ENCODE measurements around the gene NTSR1. TPM values are rescaled to one million over a fixed set of nuclear protein-coding genes. Genes with fewer than 3 reads are reported as not detected.

The NTSR1 gene
- total and polyA plus RNA-seq, 2 of the 13 experiments (the other 11 are each of a cell fraction or from before 2014, with no cell fraction given) = 0.09 to 0.12 TPM

- Histone ChIP-seq H3K4me2 (ENCODE audit: low read depth, low read length) (no peak overlapping the region), H3K4me1 (ENCODE audit: insufficient read depth, low read length) (no peaks in the 10 kb centered on the region), H3K27me3 (ENCODE audit: control insufficient read depth in 1 of 2, insufficient read depth in 2 of 2, low read length in 2 of 2) (peaks cover 55 to 95% of the 10 kb centered on the region in 2 experiments), H3K27ac (ENCODE audit: extremely low read length, insufficient read depth, low read length) (no peak overlapping the region), H3K36me3 (replicated peaks in 1 of 2; ENCODE audit: control insufficient read depth in 1 of 2, insufficient read depth in 2 of 2, low read length in 2 of 2) (no peaks in the 10 kb centered on the region), H3K9me3 (ENCODE audit: low read length) (no peaks in the 10 kb centered on the region), H3K9ac (ENCODE audit: insufficient read depth, low read depth, low read length) (no peak overlapping the region), H3K4me3 (replicated peaks in 1 of 3; ENCODE audit: insufficient read depth in 1 of 3, low read depth in 2 of 3, low read length in 3 of 3) (no peak overlapping the region), H2AFZ (ENCODE audit: low read length) (no peak overlapping the region), H4K20me1 (ENCODE audit: insufficient read depth, low read length) (0 out of 2 replicates have a peak, but pooled peaks cover 2% of the 10 kb centered on the region), H3K79me2 (ENCODE audit: insufficient read depth, low read length) (no peaks in the 10 kb centered on the region)
- CTCF ChIA-PET (ENCODE audit: low intra/inter-chr PET ratio, low total read pairs) = no interaction called here
- POLR2A ChIA-PET = no interaction called here
- DNase-seq (ENCODE audit: low spot score) (no peak), ATAC-seq (no peak), FAIRE-seq (no peak)
- intact Hi-C loops (cut with micrococcal nuclease; ENCODE audit: unreplicated experiment) = no loop called here
- TF ChIP-seq MATR3 (CRISPR knock-in tag; IDR thresholded peaks at IDR 0.05) (no peak), SOX13 (IDR thresholded peaks at IDR 0.05) (no peak), SOX13 (CRISPR knock-in tag; conservative IDR thresholded peaks at IDR 0.05 in 1 of 2, IDR thresholded peaks at IDR 0.05 in 1 of 2) (no peak), LCORL (IDR thresholded peaks at IDR 0.05) (no peak), LCORL (CRISPR knock-in tag; IDR thresholded peaks at IDR 0.05) (no peak), ZNF556 (CRISPR knock-in tag; IDR thresholded peaks at IDR 0.05; ENCODE audit: borderline replicate concordance) (no peak), HDAC2 (CRISPR knock-in tag; IDR thresholded peaks at IDR 0.05) (no peak)
- in situ Hi-C loops (cut with HindIII; ENCODE audit: extremely low pct_ligation_motif_present, low pct_unique_long_range_greater_than_20kb) = no loop called here
- WGBS (ENCODE audit: low lambda C conversion rate) = 30% methylated on average over 13 of the region's 13 CpGs
- no TSS peak for BruUV-seq (replicated peaks)
These were observed 21.8 kb downstream of the NTSR1 start for GRCh38 chr20:62730481-62730880.

GRCh38 chr20:62732031-62732760, 23.6 kb downstream of the NTSR1 start:
- Histone ChIP-seq H4K20me1 (ENCODE audit: insufficient read depth, low read length) (0 out of 2 replicates have a peak, but pooled peaks cover 2% of the 10 kb centered on the region), H2AFZ (ENCODE audit: low read length) (no peak overlapping the region), H3K4me2 (ENCODE audit: low read depth, low read length) (no peak overlapping the region), H3K27ac (ENCODE audit: extremely low read length, insufficient read depth, low read length) (no peak overlapping the region), H3K27me3 (ENCODE audit: control insufficient read depth in 1 of 2, insufficient read depth in 2 of 2, low read length in 2 of 2) (peaks cover 51 to 95% of the 10 kb centered on the region in 2 experiments), H3K79me2 (ENCODE audit: insufficient read depth, low read length) (no peaks in the 10 kb centered on the region), H3K9me3 (ENCODE audit: low read length) (no peaks in the 10 kb centered on the region), H3K36me3 (replicated peaks in 1 of 2; ENCODE audit: control insufficient read depth in 1 of 2, insufficient read depth in 2 of 2, low read length in 2 of 2) (no peaks in the 10 kb centered on the region), H3K4me3 (replicated peaks in 1 of 3; ENCODE audit: insufficient read depth in 1 of 3, low read depth in 2 of 3, low read length in 3 of 3) (no peak overlapping the region), H3K9ac (ENCODE audit: insufficient read depth, low read depth, low read length) (no peak overlapping the region), H3K4me1 (ENCODE audit: insufficient read depth, low read length) (no peaks in the 10 kb centered on the region)
- FAIRE-seq = no peak
- ChIA-PET POLR2A (no interaction called here), CTCF (ENCODE audit: low intra/inter-chr PET ratio, low total read pairs) (no interaction called here)
- no TSS peak for BruUV-seq (replicated peaks)
- DNase-seq (ENCODE audit: low spot score) = no peak
- in situ Hi-C loops (cut with HindIII; ENCODE audit: extremely low pct_ligation_motif_present, low pct_unique_long_range_greater_than_20kb) = no loop called here
- no peak for ATAC-seq
- 46% methylated on average over 13 of the region's 13 CpGs for WGBS (ENCODE audit: low lambda C conversion rate)
- TF ChIP-seq GATAD2A (CRISPR knock-in tag; IDR thresholded peaks at IDR 0.05) (no peak), ZNF12 (CRISPR knock-in tag; IDR thresholded peaks at IDR 0.05) (no peak), IKZF4 (CRISPR knock-in tag; IDR thresholded peaks at IDR 0.05; ENCODE audit: borderline replicate concordance, low read depth, not compliant biosample characterization) (no peak), SNAPC4 (CRISPR knock-in tag; IDR thresholded peaks at IDR 0.05) (no peak)
- intact Hi-C loops (cut with micrococcal nuclease; ENCODE audit: unreplicated experiment) = no loop called here
